ENCODE results near the gene GRPEL1. TPM values are rescaled to one million over a fixed set of nuclear protein-coding genes. Genes with fewer than 3 reads are reported as not detected.

The GRPEL1 gene
- 74.5 and 121 TPM in 2 replicates for total RNA-seq (2014; rRNA removed)
- percentile 87 among the genes with signal in this experiment for Bru-seq, nascent RNA
- percentile 95 among the genes with signal in this experiment for BruChase-seq, experiment 1, labeled RNA remaining after a 6-hour chase
- percentile 92 among the genes with signal in this experiment for BruChase-seq, experiment 2, labeled RNA remaining after a 2-hour chase
- long read RNA-seq, transcript GRPEL1-201 (4 exons, 2,775 nt): major isoform, 119 of 133 reads
- long read RNA-seq, partial matches to known transcripts: 2 of 133 reads
- long read RNA-seq, other reads (novel, unspliced or antisense): 12 of 133 reads

DNA sequence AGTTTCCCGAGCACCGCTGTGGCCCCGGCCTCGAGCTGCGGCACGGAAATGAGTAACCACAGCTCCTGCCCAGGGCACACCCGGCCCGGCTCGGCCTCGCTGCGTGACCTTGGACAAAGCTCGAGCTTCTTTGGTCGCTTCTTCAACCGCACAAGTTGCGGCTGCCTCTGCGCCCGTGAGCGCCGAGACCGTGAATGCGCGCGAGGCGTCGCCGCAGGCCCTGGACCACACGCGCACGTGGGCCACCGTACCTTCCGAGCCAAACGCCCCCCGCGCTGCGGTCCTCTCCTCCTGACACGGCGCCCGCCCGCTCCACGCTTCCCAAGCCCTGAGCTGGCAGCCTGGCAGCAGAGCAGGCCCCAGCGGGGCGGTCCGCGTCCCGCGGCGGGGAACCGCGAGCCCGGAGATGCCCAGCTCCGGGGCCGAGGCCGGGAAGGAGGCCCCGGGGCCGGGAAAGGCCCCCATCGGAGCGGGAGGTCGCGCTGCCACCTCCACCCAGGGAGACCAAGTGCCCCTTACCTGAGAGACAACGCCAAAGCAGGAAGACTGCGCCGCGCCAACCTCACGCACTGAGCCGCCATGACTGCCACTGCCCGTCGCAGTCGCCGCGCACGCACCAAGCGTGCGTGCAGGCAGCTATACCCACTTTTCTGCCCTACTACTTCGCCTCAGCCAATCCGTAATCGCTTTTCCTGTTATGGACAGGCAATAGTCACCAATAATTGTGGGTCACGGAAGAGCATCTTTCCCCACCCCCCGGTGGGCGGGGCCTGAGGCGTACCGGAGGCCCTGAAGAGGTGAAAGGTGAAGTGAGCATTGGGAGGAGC is at the start of gene GRPEL1:
Gene GRPEL1 (minus strand): TSS at position 613 of the 827 bp plus-strand sequence. CDS start 32 bp downstream, at position 581.
- H2AFZ ChIP-seq (ENCODE audit: low read length): peak within 1 kb of the TSS; percentile 80
- intact Hi-C loops (cut with micrococcal nuclease): loop anchor here (5.0 kb wide), 1 partner anchor 80 kb away; no protein-coding TSS in a partner anchor

GRCh38 chr4:7116705-7117104 is 48.8 kb upstream of the GRPEL1 start:
- Histone ChIP-seq H3F3A (ENCODE audit: low read length, unreplicated experiment) (no peaks in the 10 kb centered on the region), H3K9me2 (replicated peaks; ENCODE audit: low read length) (no peaks in the 10 kb centered on the region), H3K9ac (ENCODE audit: low read length) (no peak overlapping the region), H3K4me3 (ENCODE audit: low read length) (no peak overlapping the region), H3K9me3 (ENCODE audit: low read length) (no peaks in the 10 kb centered on the region), H3K79me2 (ENCODE audit: low read length) (no peaks in the 10 kb centered on the region), H3K27ac (ENCODE audit: low read length) (no peak overlapping the region), H2AFZ (ENCODE audit: low read length) (no peak overlapping the region), H3K27me3 (ENCODE audit: low read length) (no peaks in the 10 kb centered on the region), H3K36me3 (ENCODE audit: low read depth, low read length) (no peaks in the 10 kb centered on the region), H3K4me2 (ENCODE audit: low read length) (no peak overlapping the region), H3K4me1 (ENCODE audit: insufficient read depth, low read length) (no peaks in the 10 kb centered on the region), H4K20me1 (ENCODE audit: low read length) (no peaks in the 10 kb centered on the region)
- ATAC-seq (no peak), DNase-seq (no peak)
- TF ChIP-seq, protein P1, sequence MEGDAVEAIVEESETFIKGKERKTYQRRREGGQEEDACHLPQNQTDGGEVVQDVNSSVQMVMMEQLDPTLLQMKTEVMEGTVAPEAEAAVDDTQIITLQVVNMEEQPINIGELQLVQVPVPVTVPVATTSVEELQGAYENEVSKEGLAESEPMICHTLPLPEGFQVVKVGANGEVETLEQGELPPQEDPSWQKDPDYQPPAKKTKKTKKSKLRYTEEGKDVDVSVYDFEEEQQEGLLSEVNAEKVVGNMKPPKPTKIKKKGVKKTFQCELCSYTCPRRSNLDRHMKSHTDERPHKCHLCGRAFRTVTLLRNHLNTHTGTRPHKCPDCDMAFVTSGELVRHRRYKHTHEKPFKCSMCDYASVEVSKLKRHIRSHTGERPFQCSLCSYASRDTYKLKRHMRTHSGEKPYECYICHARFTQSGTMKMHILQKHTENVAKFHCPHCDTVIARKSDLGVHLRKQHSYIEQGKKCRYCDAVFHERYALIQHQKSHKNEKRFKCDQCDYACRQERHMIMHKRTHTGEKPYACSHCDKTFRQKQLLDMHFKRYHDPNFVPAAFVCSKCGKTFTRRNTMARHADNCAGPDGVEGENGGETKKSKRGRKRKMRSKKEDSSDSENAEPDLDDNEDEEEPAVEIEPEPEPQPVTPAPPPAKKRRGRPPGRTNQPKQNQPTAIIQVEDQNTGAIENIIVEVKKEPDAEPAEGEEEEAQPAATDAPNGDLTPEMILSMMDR (conservative IDR thresholded peaks at IDR 0.05; ENCODE audit: low read depth, low read length): no peak
- TF ChIP-seq EZH2phosphoT487 (IDR thresholded peaks at IDR 0.05; ENCODE audit: borderline replicate concordance, low read length): no peak
- ChIA-PET POLR2A (ENCODE audit: unreplicated experiment) (no interaction called here), CTCF (no interaction called here)
- intact Hi-C loops (cut with micrococcal nuclease): no loop called here
- no TSS peak for BruUV-seq (replicated peaks)

More for the DNA sequence above, at the start of gene GRPEL1:
- peak within 1 kb of the TSS; percentile 98 for H3K4me2 ChIP-seq (ENCODE audit: low read length)
- H3K9ac ChIP-seq (ENCODE audit: low read length): peak within 1 kb of the TSS; percentile 98
- TF ChIP-seq, protein P1 (conservative IDR thresholded peaks at IDR 0.05; ENCODE audit: low read depth, low read length): no peak; the same call in 1 of the 2 replicates
- TF ChIP-seq EZH2 (IDR thresholded peaks at IDR 0.05; ENCODE audit: low read length, unreplicated experiment) (no peak), EZH2phosphoT487 (IDR thresholded peaks at IDR 0.05; ENCODE audit: borderline replicate concordance, low read length) (no peak)
- peaks cover 52% of the 10 kb centered on the region for H3K79me2 ChIP-seq (ENCODE audit: low read length)
- no peaks in the 10 kb centered on the region for H3F3A ChIP-seq (ENCODE audit: low read length, unreplicated experiment)
- H3K4me1 ChIP-seq (ENCODE audit: insufficient read depth, low read length): peaks cover 17% of the 10 kb centered on the region; the same call in 1 of the 2 replicates
- H3K9me3 ChIP-seq (ENCODE audit: low read length): no peaks in the 10 kb centered on the region
- peak within 1 kb of the TSS; percentile 72 for H3K27ac ChIP-seq (ENCODE audit: low read length)
- peak within 1 kb of the TSS; percentile 96 for H3K4me3 ChIP-seq (ENCODE audit: low read length)
- no TSS peak for BruUV-seq (replicated peaks)
- peak; percentile 99 for DNase-seq
- no peaks in the 10 kb centered on the region for H3K9me2 ChIP-seq (replicated peaks; ENCODE audit: low read length)
- H4K20me1 ChIP-seq (ENCODE audit: low read length): peaks cover 40% of the 10 kb centered on the region
- peaks cover 24% of the 10 kb centered on the region for H3K36me3 ChIP-seq (ENCODE audit: low read depth, low read length)
- ChIA-PET CTCF (interaction anchor here (0.5 to 1.3 kb wide), 4 partner anchors 24 to 390 kb away, joined by 3 to 7 read pairs (median 3); partner anchors contain the start of gene TADA2B), POLR2A (ENCODE audit: unreplicated experiment) (interaction anchor here (0.5 to 1.0 kb wide), 6 partner anchors 25 to 1701 kb away, joined by 4 to 14 read pairs (median 5); a partner anchor contains a TSS)
- no peaks in the 10 kb centered on the region for H3K27me3 ChIP-seq (ENCODE audit: low read length)
- ATAC-seq: peak; percentile 86
